Osteoblast (primary cell): ENCODE data around the gene SBK2. TPM values are rescaled to one million over a fixed set of nuclear protein-coding genes. Genes with fewer than 3 reads are reported as not detected.

Experiments used
- DNase-seq: peaks from one replicate; pipeline ENCODE4 v3.0.0; 2011; ENCODE audit warnings: low spot score, mixed read lengths; ENCODE audit not compliant: insufficient read length; ENCODE audit errors: missing footprints
- H2AFZ ChIP-seq: 2 replicates; pipeline ENCODE4 v1.6.0; 2011; ENCODE audit warnings: mild to moderate bottlenecking, low read length
- H3K27ac ChIP-seq: 2 replicates; pipeline ENCODE4 v1.5.1; 2011; ENCODE audit warnings: mild to moderate bottlenecking, low read depth, low read length, moderate library complexity
- H3K27me3 ChIP-seq: 2 replicates; pipeline ENCODE4 v1.6.0; 2012; ENCODE audit warnings: mild to moderate bottlenecking, control low read depth, inconsistent platforms, low read length, moderate library complexity; ENCODE audit not compliant: insufficient read depth
- H3K36me3 ChIP-seq: 2 replicates; pipeline ENCODE4 v1.5.1; 2011; ENCODE audit warnings: mild to moderate bottlenecking, low read length, control low read depth, moderate library complexity; ENCODE audit not compliant: insufficient read depth
- H3K4me1 ChIP-seq: 2 replicates; pipeline ENCODE4 v1.5.1; 2011; ENCODE audit warnings: mild to moderate bottlenecking, low read length, control low read depth, moderate library complexity; ENCODE audit not compliant: insufficient read depth
- H3K4me2 ChIP-seq: 2 replicates; pipeline ENCODE4 v1.6.0; 2011; ENCODE audit warnings: mild to moderate bottlenecking, low read length; ENCODE audit not compliant: insufficient read depth
- H3K4me3 ChIP-seq: fragments of 200-600 bp; sonication (generic); 3 replicates; pipeline ENCODE4 v1.5.1; 2012; ENCODE audit warnings: mild to moderate bottlenecking, low read length, inconsistent platforms; ENCODE audit not compliant: insufficient read depth
- H3K79me2 ChIP-seq: 2 replicates; pipeline ENCODE4 v1.6.0; 2012; ENCODE audit warnings: mild to moderate bottlenecking, low read length, control low read depth, inconsistent platforms; ENCODE audit not compliant: insufficient read depth
- H3K9me3 ChIP-seq: 2 replicates; pipeline ENCODE4 v1.5.1; 2011; ENCODE audit warnings: low read depth, low read length, control low read depth
- H4K20me1 ChIP-seq: 2 replicates; pipeline ENCODE4 v1.6.0; 2012; ENCODE audit warnings: mild to moderate bottlenecking, low read length, control low read depth; ENCODE audit not compliant: insufficient read depth
- CTCF ChIP-seq: IDR thresholded peaks from 2 replicates; pipeline ENCODE4 v1.5.1; 2011; ENCODE audit warnings: mild to moderate bottlenecking, low read depth, low read length, moderate library complexity; ENCODE audit errors: extremely low read depth
- total RNA-seq: library from RNA; depleted of rRNA; stranded (reverse); fragments of >200 nt; gene quantifications from 2 replicates; pipeline ENCODE4 v1.2.3, GENCODE V29; 2012

Gene SBK2
- total RNA-seq, 1 donor, result not detected

DNA sequence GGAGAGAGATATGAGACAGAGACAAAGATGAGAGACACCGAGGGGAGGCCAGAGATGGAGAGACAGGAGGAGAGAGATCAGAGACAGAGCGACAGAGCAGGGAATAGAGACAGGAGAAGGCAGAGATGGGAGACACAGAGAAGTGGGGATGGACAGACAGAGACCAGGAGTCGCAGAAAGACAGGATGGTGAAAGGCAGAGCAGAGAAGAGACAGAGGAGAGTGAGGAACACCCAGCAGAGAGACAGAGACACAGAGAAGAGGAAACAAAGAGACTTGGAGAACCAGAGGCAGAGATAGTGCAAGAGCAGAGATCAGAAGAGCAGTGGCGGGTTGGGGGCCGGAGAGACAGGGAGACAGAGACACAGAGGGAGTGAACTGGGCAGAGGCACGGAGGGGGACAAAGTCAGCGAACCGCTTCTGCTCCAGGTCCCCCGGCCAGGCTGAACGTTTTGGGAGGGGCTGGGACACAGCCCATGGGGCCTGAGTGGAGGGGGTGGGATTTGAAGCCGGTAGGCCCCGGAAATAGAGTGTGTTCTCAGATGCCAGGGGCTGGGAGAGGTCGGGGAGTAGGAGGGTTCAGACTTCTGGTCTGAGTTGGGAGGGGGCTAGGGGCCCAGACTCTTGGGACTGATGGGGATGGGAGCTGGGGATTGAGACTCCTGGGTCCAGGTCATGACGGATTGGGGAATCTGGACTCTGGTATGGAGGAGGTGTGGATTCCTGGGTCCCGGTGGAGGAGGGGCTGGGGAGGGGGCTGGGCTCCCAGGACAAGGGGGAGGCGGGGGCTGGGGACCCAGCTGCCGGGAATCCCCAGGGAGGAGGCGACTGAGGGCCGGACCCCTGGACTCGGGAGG is 43.1 kb upstream of the SBK2 start:
- peak; percentile 97 for DNase-seq
- Histone ChIP-seq H3K4me1 (peaks cover 11% of the 10 kb centered on the region), H2AFZ (peak overlapping the region; percentile 71)

GRCh38 chr19:55578761-55579747 is 42.1 kb upstream of the SBK2 start:
- no peak overlapping the region for H2AFZ ChIP-seq
- H4K20me1 ChIP-seq, result no peaks in the 10 kb centered on the region
- H3K27me3 ChIP-seq, result no peaks in the 10 kb centered on the region
- H3K9me3 ChIP-seq, result no peaks in the 10 kb centered on the region
- no peak overlapping the region for H3K27ac ChIP-seq
- peak overlapping the region; percentile 90 for H3K4me2 ChIP-seq
- H3K36me3 ChIP-seq, result peaks cover 10% of the 10 kb centered on the region
- H3K4me3 ChIP-seq, result peak overlapping the region; percentile 93
- TF ChIP-seq CTCF, result no peak
- peaks cover 11% of the 10 kb centered on the region for H3K4me1 ChIP-seq
- peak; percentile 76 for DNase-seq
- H3K79me2 ChIP-seq, result peaks cover 23% of the 10 kb centered on the region

More for the DNA sequence above, 43.1 kb upstream of the SBK2 start:
- TF ChIP-seq CTCF, result no peak
- Histone ChIP-seq H3K9me3 (no peaks in the 10 kb centered on the region), H3K4me3 (peak overlapping the region; percentile 93), H4K20me1 (no peaks in the 10 kb centered on the region), H3K4me2 (peak overlapping the region; percentile 90), H3K27ac (peak overlapping the region; percentile 70), H3K79me2 (peaks cover 23% of the 10 kb centered on the region), H3K27me3 (no peaks in the 10 kb centered on the region), H3K36me3 (peaks cover 10% of the 10 kb centered on the region)

GRCh38 chr19:55578031-55578760 is 41.3 kb upstream of the SBK2 start:
- DNase-seq, result peak; percentile 44
- Histone ChIP-seq H3K79me2 (peaks cover 23% of the 10 kb centered on the region), H4K20me1 (no peaks in the 10 kb centered on the region)

More at GRCh38 chr19:55578031-55578760, 41.3 kb upstream of the SBK2 start:
- Histone ChIP-seq H3K36me3 (peaks cover 10% of the 10 kb centered on the region), H3K4me3 (no peak overlapping the region), H3K4me2 (no peak overlapping the region), H3K27ac (no peak overlapping the region), H3K9me3 (no peaks in the 10 kb centered on the region), H2AFZ (no peak overlapping the region), H3K4me1 (peaks cover 11% of the 10 kb centered on the region), H3K27me3 (no peaks in the 10 kb centered on the region)
- TF ChIP-seq CTCF, result no peak
